Astrocyte (in vitro differentiated cells and primary cell): Measurements from ENCODE around the gene GSTP1. TPM values are rescaled to one million over a fixed set of nuclear protein-coding genes. Genes with fewer than 3 reads are reported as not detected.
A peak's percentile ranks its signal among the peaks of the same experiment; 100 is the strongest.

Experiments used
- DNase-seq: peaks from one replicate; pipeline ENCODE4 v3.0.0-alpha.2; 2010; ENCODE audit warnings: low read depth
- FAIRE-seq: peaks from 2 replicates; lab custom pipeline; 2011; peaks lifted over from hg19 to GRCh38; lab: Jason Lieb, UNC
- H2AFZ ChIP-seq: 2 replicates; pipeline ENCODE4 v1.6.0; 2012; ENCODE audit warnings: low read depth, low read length, inconsistent platforms
- H3K27ac ChIP-seq: 2 replicates; pipeline ENCODE4 v1.5.1; 2011; ENCODE audit warnings: low read depth, low read length, inconsistent platforms
- H3K27me3 ChIP-seq: 2 replicates; pipeline ENCODE4 v1.6.0; 2011; ENCODE audit warnings: low read length, inconsistent platforms; ENCODE audit not compliant: insufficient read depth
- H3K36me3 ChIP-seq: 2 replicates; pipeline ENCODE4 v1.5.1; 2011; ENCODE audit warnings: low read length, inconsistent platforms; ENCODE audit not compliant: insufficient read depth
- H3K4me1 ChIP-seq: 2 replicates; pipeline ENCODE4 v1.5.1; 2011; ENCODE audit warnings: low read length, inconsistent platforms; ENCODE audit not compliant: insufficient read depth
- H3K4me2 ChIP-seq: 2 replicates; pipeline ENCODE4 v1.6.0; 2012; ENCODE audit warnings: low read length, inconsistent platforms
- H3K4me3 ChIP-seq: 2 replicates; pipeline ENCODE4 v1.5.1; 2011; ENCODE audit warnings: low read depth, mild to moderate bottlenecking, low read length, inconsistent platforms; ENCODE audit not compliant: insufficient read depth
- H3K79me2 ChIP-seq: 2 replicates; pipeline ENCODE4 v1.6.0; 2012; ENCODE audit warnings: mild to moderate bottlenecking, low read length, inconsistent platforms; ENCODE audit not compliant: insufficient read depth
- H3K9ac ChIP-seq: 2 replicates; pipeline ENCODE4 v1.6.0; 2012; ENCODE audit warnings: mild to moderate bottlenecking, low read length, inconsistent platforms
- H3K9me3 ChIP-seq: 2 replicates; pipeline ENCODE4 v1.5.1; 2012; ENCODE audit warnings: low read depth, mild to moderate bottlenecking, low read length, inconsistent platforms; ENCODE audit not compliant: insufficient read depth
- H4K20me1 ChIP-seq: 2 replicates; pipeline ENCODE4 v1.6.0; 2012; ENCODE audit warnings: low read length, inconsistent platforms; ENCODE audit not compliant: insufficient read depth
- H3K27ac Mint-ChIP-seq: one replicate; pipeline ENCODE4 v1.8.0; 2021; ENCODE audit warnings: mild to moderate bottlenecking, mixed read lengths; ENCODE audit not compliant: unreplicated experiment
- H3K27me3 Mint-ChIP-seq: one replicate; pipeline ENCODE4 v1.8.0; 2021; ENCODE audit warnings: low read depth, mixed read lengths; ENCODE audit not compliant: unreplicated experiment
- H3K36me3 Mint-ChIP-seq: one replicate; pipeline ENCODE4 v1.8.0; 2021; ENCODE audit warnings: low read depth, mixed read lengths; ENCODE audit not compliant: unreplicated experiment
- H3K4me1 Mint-ChIP-seq: one replicate; pipeline ENCODE4 v1.8.0; 2021; ENCODE audit warnings: low read depth, mixed read lengths; ENCODE audit not compliant: unreplicated experiment
- H3K4me3 Mint-ChIP-seq: one replicate; pipeline ENCODE4 v1.8.0; 2021; ENCODE audit warnings: mild to moderate bottlenecking, moderate library complexity, mixed read lengths; ENCODE audit not compliant: unreplicated experiment
- H3K9me3 Mint-ChIP-seq: one replicate; pipeline ENCODE4 v1.8.0; 2021; ENCODE audit warnings: mild to moderate bottlenecking, mixed read lengths; ENCODE audit not compliant: unreplicated experiment
- CTCF ChIP-seq: IDR thresholded peaks from 2 replicates; pipeline ENCODE4 v1.5.1; 2011; ENCODE audit warnings: low read depth, mild to moderate bottlenecking, inconsistent platforms, low read length, moderate library complexity; ENCODE audit not compliant: insufficient read depth
- EZH2 ChIP-seq: IDR thresholded peaks from 2 replicates; pipeline ENCODE4 v1.6.1; 2012; ENCODE audit warnings: mild to moderate bottlenecking, low read length, inconsistent platforms; ENCODE audit not compliant: insufficient read depth
- total RNA-seq: library from RNA; stranded (reverse); gene quantifications from 2 replicates; pipeline ENCODE4 v1.2.1, GENCODE V29; 2021

GSTP1 gene
- total RNA-seq, 1 donor from 2014 or later, result 1,365 TPM

GRCh38 chr11:67628710-67629385 lies 45.2 kb downstream of the GSTP1 start:
- Histone ChIP-seq H3K4me3 (no peak overlapping the region), H3K9ac (no peak overlapping the region), H3K27me3 (no peaks in the 10 kb centered on the region), H3K27ac (no peak overlapping the region), H3K79me2 (no peaks in the 10 kb centered on the region), H2AFZ (peak overlapping the region; percentile 98), H3K4me2 (peak overlapping the region; percentile 95), H3K9me3 (no peaks in the 10 kb centered on the region), H3K4me1 (peaks cover 8% of the 10 kb centered on the region), H3K36me3 (no peaks in the 10 kb centered on the region), H4K20me1 (no peaks in the 10 kb centered on the region)
- H3K4me3 Mint-ChIP-seq, result no peak overlapping the region
- no peak for DNase-seq
- H3K9me3 Mint-ChIP-seq, result peaks cover 2% of the 10 kb centered on the region
- no peak for FAIRE-seq
- no peaks in the 10 kb centered on the region for H3K4me1 Mint-ChIP-seq
- peaks cover 7% of the 10 kb centered on the region for H3K27me3 Mint-ChIP-seq
- no peak overlapping the region for H3K27ac Mint-ChIP-seq
- H3K36me3 Mint-ChIP-seq, result peaks cover 5% of the 10 kb centered on the region
- no peak for TF ChIP-seq EZH2
- peak; percentile 59 for TF ChIP-seq CTCF

GRCh38 chr11:67629386-67630227 lies 46.0 kb downstream of the GSTP1 start, which contains the start of gene NUDT8:
Gene NUDT8 (minus strand): TSS chr11:67629937. CDS start chr11:67629911, 26 bp downstream.
- no peaks in the 10 kb centered on the region for H3K4me1 Mint-ChIP-seq
- peaks cover 5% of the 10 kb centered on the region for H3K36me3 Mint-ChIP-seq
- Histone ChIP-seq H3K9ac (peak within 1 kb of the TSS; percentile 74), H3K79me2 (no peaks in the 10 kb centered on the region), H3K4me1 (peaks cover 8% of the 10 kb centered on the region), H2AFZ (peak within 1 kb of the TSS; percentile 98), H3K27me3 (no peaks in the 10 kb centered on the region), H4K20me1 (no peaks in the 10 kb centered on the region), H3K36me3 (no peaks in the 10 kb centered on the region), H3K4me3 (peak within 1 kb of the TSS; percentile 71), H3K4me2 (peak within 1 kb of the TSS; percentile 96), H3K27ac (peak within 1 kb of the TSS; percentile 60), H3K9me3 (no peaks in the 10 kb centered on the region)
- H3K27ac Mint-ChIP-seq, result peak within 1 kb of the TSS; percentile 89
- no peak for FAIRE-seq
- H3K9me3 Mint-ChIP-seq, result no peaks in the 10 kb centered on the region
- peak; percentile 44 for DNase-seq
- H3K4me3 Mint-ChIP-seq, result peak within 1 kb of the TSS; percentile 88
- peaks cover 5% of the 10 kb centered on the region for H3K27me3 Mint-ChIP-seq
- TF ChIP-seq CTCF (no peak), EZH2 (no peak)
